ENCODE data around the gene PTPRN2. TPM values are rescaled to one million over a fixed set of nuclear protein-coding genes. Genes with fewer than 3 reads are reported as not detected.

PTPRN2 gene
- total RNA-seq, 4 donors from 2014 or later, result 6.6 to 10.7 (median 8.2) TPM

- Histone ChIP-seq H3K4me3 (no peak overlapping the region), H3K9me3 (peaks cover 0 to 2% (median 0%) of the 10 kb centered on the region in 4 donors), H3K27ac (peak overlapping the region in 1 of 4 donors; percentile 46), H3K27me3 (no peaks in the 10 kb centered on the region), H3K4me1 (no peaks in the 10 kb centered on the region), H3K36me3 (no peaks in the 10 kb centered on the region)
- 83 to 84% methylated on average over 30 of the region's 30 CpGs for WGBS, 2 donors
- TF ChIP-seq POLR2A (IDR thresholded peaks at IDR 0.05) (no peak), EP300 (IDR thresholded peaks at IDR 0.05) (peak in 1 of 2 donors; percentile 44)
- no peak for DNase-seq (ENCODE audit: low spot score in 2 of 2)
These were observed 501.6 kb downstream of the PTPRN2 start for GRCh38 chr7:158085741-158086695.

- H3K27ac ChIP-seq, result no peak overlapping the region
- DNase-seq (ENCODE audit: low spot score in 2 of 2), result no peak
- H3K9me3 ChIP-seq, result peaks cover 0 to 2% (median 0%) of the 10 kb centered on the region in 4 donors
- TF ChIP-seq POLR2A (IDR thresholded peaks at IDR 0.05) (no peak), EP300 (IDR thresholded peaks at IDR 0.05) (no peak)
- TF ChIP-seq, protein P1, sequence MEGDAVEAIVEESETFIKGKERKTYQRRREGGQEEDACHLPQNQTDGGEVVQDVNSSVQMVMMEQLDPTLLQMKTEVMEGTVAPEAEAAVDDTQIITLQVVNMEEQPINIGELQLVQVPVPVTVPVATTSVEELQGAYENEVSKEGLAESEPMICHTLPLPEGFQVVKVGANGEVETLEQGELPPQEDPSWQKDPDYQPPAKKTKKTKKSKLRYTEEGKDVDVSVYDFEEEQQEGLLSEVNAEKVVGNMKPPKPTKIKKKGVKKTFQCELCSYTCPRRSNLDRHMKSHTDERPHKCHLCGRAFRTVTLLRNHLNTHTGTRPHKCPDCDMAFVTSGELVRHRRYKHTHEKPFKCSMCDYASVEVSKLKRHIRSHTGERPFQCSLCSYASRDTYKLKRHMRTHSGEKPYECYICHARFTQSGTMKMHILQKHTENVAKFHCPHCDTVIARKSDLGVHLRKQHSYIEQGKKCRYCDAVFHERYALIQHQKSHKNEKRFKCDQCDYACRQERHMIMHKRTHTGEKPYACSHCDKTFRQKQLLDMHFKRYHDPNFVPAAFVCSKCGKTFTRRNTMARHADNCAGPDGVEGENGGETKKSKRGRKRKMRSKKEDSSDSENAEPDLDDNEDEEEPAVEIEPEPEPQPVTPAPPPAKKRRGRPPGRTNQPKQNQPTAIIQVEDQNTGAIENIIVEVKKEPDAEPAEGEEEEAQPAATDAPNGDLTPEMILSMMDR (IDR thresholded peaks at IDR 0.05), result no peak
- H3K4me1 ChIP-seq, result no peaks in the 10 kb centered on the region
- H3K27me3 ChIP-seq, result no peaks in the 10 kb centered on the region
- no peaks in the 10 kb centered on the region for H3K36me3 ChIP-seq
- 94 to 95% methylated on average over 18 of the region's 18 CpGs for WGBS, 2 donors
- no peak overlapping the region for H3K4me3 ChIP-seq
These were observed 503.1 kb downstream of the PTPRN2 start for GRCh38 chr7:158084555-158084954.

DNA sequence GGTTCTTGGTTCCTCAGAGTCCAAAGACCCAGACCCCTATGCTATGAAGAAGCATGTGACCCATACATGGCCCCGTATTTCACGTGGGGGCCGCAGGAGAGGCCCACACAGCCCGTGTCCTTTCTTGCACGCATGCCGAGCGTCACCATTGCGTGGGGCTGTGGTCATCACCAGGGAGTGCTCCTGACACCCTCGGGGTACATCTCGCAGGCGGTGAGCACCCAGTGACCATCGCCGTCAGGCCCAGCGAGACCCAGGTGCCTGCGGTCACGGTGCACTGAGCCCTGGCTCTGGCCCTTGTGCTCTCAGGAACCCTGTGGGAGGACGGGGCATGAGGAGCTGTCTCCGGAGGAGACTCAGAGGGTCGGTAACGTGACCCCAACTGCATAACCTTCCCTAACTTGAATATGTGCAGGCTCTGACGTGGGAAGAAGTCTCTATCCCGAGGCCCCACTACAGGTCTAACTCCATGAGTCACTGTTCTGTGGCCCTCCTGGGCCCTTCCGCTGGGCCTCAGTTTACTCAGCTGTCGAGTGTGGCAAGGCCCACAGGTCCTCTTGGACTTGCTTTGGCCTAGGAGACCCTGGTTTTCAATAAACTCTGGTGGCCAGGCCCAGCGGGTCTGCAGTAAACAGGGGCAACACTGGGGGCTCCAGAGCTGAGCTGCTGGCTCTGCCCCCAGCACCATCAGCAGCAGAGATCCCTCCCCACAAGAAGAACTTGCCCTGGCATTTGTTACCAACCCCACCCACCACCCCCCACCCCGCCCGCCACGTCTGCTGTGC is 503.9 kb downstream of the PTPRN2 start:
- Histone ChIP-seq H3K36me3 (no peaks in the 10 kb centered on the region), H3K27me3 (no peaks in the 10 kb centered on the region), H3K27ac (no peak overlapping the region), H3K4me1 (no peaks in the 10 kb centered on the region), H3K4me3 (no peak overlapping the region), H3K9me3 (peaks cover 0 to 2% (median 0%) of the 10 kb centered on the region in 4 donors)
- no peak for DNase-seq (ENCODE audit: low spot score in 2 of 2)
- WGBS, 2 donors, result 92% methylated on average over 28 of the region's 28 CpGs
- TF ChIP-seq, protein P1 (IDR thresholded peaks at IDR 0.05), result no peak
- TF ChIP-seq POLR2A (IDR thresholded peaks at IDR 0.05) (no peak), EP300 (IDR thresholded peaks at IDR 0.05) (no peak)

- H3K27ac ChIP-seq, result no peak overlapping the region
- no peaks in the 10 kb centered on the region for H3K36me3 ChIP-seq
- DNase-seq (ENCODE audit: low spot score in 2 of 2), result no peak
- no peaks in the 10 kb centered on the region for H3K27me3 ChIP-seq
- peaks cover 0 to 4% (median 0%) of the 10 kb centered on the region in 4 donors for H3K4me1 ChIP-seq
- peaks cover 0 to 2% (median 0%) of the 10 kb centered on the region in 4 donors for H3K9me3 ChIP-seq
- WGBS, 2 donors, result 83 to 94% methylated on average over 3 to 8 of the region's 8 CpGs
- no peak overlapping the region for H3K4me3 ChIP-seq
- TF ChIP-seq POLR2A (IDR thresholded peaks at IDR 0.05), result no peak
- no peak for TF ChIP-seq EP300 (IDR thresholded peaks at IDR 0.05)
- TF ChIP-seq, protein P1 (IDR thresholded peaks at IDR 0.05), result no peak
These were observed 504.9 kb downstream of the PTPRN2 start for GRCh38 chr7:158082761-158083160.

DNA sequence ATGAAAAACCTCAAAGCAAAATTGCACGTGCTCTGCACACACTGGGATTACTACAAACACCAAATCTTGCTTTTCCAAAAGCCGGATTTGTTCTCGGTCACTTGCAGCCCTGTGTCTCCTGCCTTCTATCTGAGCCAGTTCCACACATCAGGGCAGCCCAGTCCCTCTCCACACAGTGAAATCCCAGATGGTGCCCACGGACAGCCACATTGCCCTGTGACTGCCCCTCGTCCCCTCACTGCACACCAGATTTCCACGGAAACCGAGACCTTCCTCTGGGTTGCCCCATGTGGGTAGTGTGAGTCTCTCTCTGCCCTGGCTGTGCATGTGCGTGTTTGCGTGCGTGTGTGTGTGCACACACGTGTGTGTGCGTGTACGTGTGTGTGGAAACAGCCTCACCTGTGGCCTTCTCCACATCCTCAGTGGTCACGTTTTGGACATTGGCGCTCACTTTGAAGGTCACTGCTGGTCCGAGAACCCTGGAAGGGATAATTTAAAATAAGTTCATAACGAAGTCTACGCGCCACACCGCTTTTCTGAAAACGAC is 506.7 kb downstream of the PTPRN2 start:
- WGBS, 2 donors, result 86 to 87% methylated on average over 21 of the region's 21 CpGs
- H3K4me3 ChIP-seq, result no peak overlapping the region
- TF ChIP-seq EP300 (IDR thresholded peaks at IDR 0.05) (no peak), POLR2A (IDR thresholded peaks at IDR 0.05) (no peak)
- TF ChIP-seq, protein P1 (IDR thresholded peaks at IDR 0.05), result no peak
- no peak overlapping the region for H3K27ac ChIP-seq
- peaks cover 0 to 15% (median 0%) of the 10 kb centered on the region in 4 donors for H3K4me1 ChIP-seq
- no peaks in the 10 kb centered on the region for H3K36me3 ChIP-seq
- peaks cover 0 to 2% (median 0%) of the 10 kb centered on the region in 4 donors for H3K9me3 ChIP-seq
- no peaks in the 10 kb centered on the region for H3K27me3 ChIP-seq
- DNase-seq (ENCODE audit: low spot score in 2 of 2), result no peak
